ENCODE measurements around the gene RPL29.
"Not testable (repeated sequence)": the region's sequence is repeated elsewhere in the genome, so short reads cannot be mapped to it uniquely, and the experiment has no call there.

RPL29 gene

GRCh38 chr3:51995346-51996163 is at the start of gene RPL29:
TSS of gene RPL29 (minus strand) at chr3:51995895. CDS start at chr3:51995461, 434 bp downstream.
- peak; percentile 94 for DNase-seq

- DNase-seq = no peak
These were observed 49.3 kb upstream of the RPL29 start for GRCh38 chr3:52044869-52045619.

GRCh38 chr3:52043750-52044149 is 48.1 kb upstream of the RPL29 start:
- DNase-seq = no peak

GRCh38 chr3:52043039-52043438 is 47.3 kb upstream of the RPL29 start:
- not testable (repeated sequence) for DNase-seq

- no peak for DNase-seq
These were observed 45.5 kb upstream of the RPL29 start for GRCh38 chr3:52041118-52041731.

GRCh38 chr3:52040600-52040999 is 44.9 kb upstream of the RPL29 start:
- no peak for DNase-seq

GRCh38 chr3:52039846-52040245 is 44.2 kb upstream of the RPL29 start:
- no peak for DNase-seq

- no peak for DNase-seq
These were observed 43.7 kb upstream of the RPL29 start for GRCh38 chr3:52039426-52039825.

GRCh38 chr3:52038227-52038626 is 42.5 kb upstream of the RPL29 start:
- DNase-seq = no peak

GRCh38 chr3:52037291-52037690 is 41.6 kb upstream of the RPL29 start:
- DNase-seq = no peak

GRCh38 chr3:52036829-52037228 is 41.1 kb upstream of the RPL29 start:
- peak; percentile 57 for DNase-seq

GRCh38 chr3:52036222-52036694 is 40.6 kb upstream of the RPL29 start:
- DNase-seq = no peak

- no peak for DNase-seq
These were observed 39.0 kb upstream of the RPL29 start for GRCh38 chr3:52034651-52035050.

- DNase-seq = no peak
These were observed 38.5 kb upstream of the RPL29 start for GRCh38 chr3:52034212-52034611.

GRCh38 chr3:52033748-52034147 is 38.1 kb upstream of the RPL29 start:
- DNase-seq = not testable (repeated sequence)

- no peak for DNase-seq
These were observed 37.2 kb upstream of the RPL29 start for GRCh38 chr3:52032702-52033408.

GRCh38 chr3:52031896-52032295 is 36.2 kb upstream of the RPL29 start:
- DNase-seq = no peak

- no peak for DNase-seq
These were observed 35.1 kb upstream of the RPL29 start for GRCh38 chr3:52030714-52031310.

- DNase-seq = no peak
These were observed 33.8 kb upstream of the RPL29 start for GRCh38 chr3:52029535-52029934.

GRCh38 chr3:52029053-52029452 is 33.4 kb upstream of the RPL29 start:
- DNase-seq = no peak

- no peak for DNase-seq
These were observed 32.9 kb upstream of the RPL29 start for GRCh38 chr3:52028572-52028971.

- no peak for DNase-seq
These were observed 30.3 kb upstream of the RPL29 start for GRCh38 chr3:52026041-52026440.
